ENCODE measurements around the gene MED27.
"Not testable (repeated sequence)": the region's sequence is repeated elsewhere in the genome, so short reads cannot be mapped to it uniquely, and the experiment has no call there.

Gene MED27

DNA sequence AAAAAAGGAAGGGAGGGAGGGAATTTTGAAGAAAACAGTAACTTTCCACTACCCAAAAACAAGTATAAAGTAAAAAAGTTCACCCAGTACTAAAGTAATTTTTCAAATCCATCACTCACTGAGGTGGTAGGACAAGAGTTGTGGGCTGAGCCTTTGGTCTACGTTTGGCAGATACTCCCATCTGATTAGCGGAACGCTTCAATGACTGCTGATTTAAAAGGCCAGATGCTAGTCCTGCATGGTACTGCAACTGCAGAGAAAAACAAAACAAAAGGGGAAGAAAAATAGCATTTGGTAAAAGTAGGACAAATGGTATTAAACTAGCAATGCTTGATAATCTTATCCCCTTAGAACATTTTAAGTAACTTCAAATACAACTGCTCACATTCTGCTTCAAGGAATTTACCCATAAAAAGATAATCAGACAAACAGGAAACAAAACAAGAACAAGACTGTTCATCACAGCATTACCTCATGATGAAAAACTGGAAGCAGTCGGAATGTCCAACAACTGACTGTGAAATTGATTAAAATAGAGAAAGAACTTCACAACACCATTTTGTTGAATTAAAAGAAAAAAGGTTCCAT is 65.4 kb downstream of the MED27 start:
- TF ChIP-seq, protein P1, sequence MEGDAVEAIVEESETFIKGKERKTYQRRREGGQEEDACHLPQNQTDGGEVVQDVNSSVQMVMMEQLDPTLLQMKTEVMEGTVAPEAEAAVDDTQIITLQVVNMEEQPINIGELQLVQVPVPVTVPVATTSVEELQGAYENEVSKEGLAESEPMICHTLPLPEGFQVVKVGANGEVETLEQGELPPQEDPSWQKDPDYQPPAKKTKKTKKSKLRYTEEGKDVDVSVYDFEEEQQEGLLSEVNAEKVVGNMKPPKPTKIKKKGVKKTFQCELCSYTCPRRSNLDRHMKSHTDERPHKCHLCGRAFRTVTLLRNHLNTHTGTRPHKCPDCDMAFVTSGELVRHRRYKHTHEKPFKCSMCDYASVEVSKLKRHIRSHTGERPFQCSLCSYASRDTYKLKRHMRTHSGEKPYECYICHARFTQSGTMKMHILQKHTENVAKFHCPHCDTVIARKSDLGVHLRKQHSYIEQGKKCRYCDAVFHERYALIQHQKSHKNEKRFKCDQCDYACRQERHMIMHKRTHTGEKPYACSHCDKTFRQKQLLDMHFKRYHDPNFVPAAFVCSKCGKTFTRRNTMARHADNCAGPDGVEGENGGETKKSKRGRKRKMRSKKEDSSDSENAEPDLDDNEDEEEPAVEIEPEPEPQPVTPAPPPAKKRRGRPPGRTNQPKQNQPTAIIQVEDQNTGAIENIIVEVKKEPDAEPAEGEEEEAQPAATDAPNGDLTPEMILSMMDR (IDR thresholded peaks at IDR 0.05): no peak
- no peaks in the 10 kb centered on the region for H3K27me3 ChIP-seq
- no peaks in the 10 kb centered on the region for H3K4me1 ChIP-seq (ENCODE audit: control insufficient read depth in 1 of 2, insufficient read depth in 1 of 2, low read depth in 1 of 2, low read length in 1 of 2)
- no peak overlapping the region for H3K27ac ChIP-seq
- H3K4me3 ChIP-seq (ENCODE audit: low read depth in 1 of 2, low read length in 1 of 2): no peak overlapping the region
- H3K9me3 ChIP-seq: no peaks in the 10 kb centered on the region
- no peaks in the 10 kb centered on the region for H3K36me3 ChIP-seq

DNA sequence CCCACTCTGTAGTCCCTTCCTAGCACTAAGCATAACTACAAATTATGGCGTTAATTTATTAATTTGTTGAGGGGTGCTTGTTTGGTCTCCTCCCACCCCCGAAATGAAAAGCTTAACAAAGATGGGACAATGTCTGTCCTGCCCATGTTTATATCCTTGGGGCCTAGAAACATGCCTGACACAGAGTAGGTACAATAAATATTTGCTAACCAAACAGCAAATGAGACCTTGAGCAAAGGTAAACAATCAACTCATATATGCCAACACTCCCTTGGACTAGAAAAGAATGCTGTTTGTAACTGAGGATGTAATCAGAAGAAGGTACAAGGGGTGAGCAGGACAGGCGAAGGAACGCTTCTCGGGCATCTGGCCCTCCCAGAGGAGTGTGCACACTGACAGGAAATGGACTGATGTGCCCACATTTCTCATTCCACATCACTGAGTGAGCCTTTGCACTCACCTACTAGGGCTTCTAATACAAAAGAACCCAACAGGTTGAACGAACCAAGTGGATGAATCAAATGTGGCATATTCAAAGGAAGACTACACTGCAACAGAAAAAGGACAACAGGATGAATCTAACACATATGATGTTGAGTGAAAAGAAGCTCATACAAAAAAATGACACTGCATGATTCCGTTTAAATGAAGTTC is 66.8 kb downstream of the MED27 start:
- H3K27me3 ChIP-seq: no peaks in the 10 kb centered on the region
- H3K27ac ChIP-seq: no peak overlapping the region
- H3K9me3 ChIP-seq: no peaks in the 10 kb centered on the region
- H3K36me3 ChIP-seq: no peaks in the 10 kb centered on the region
- peaks cover 0 to under 1% of the 10 kb centered on the region in 2 experiments for H3K4me1 ChIP-seq (ENCODE audit: control insufficient read depth in 1 of 2, insufficient read depth in 1 of 2, low read depth in 1 of 2, low read length in 1 of 2)
- TF ChIP-seq, protein P1 (IDR thresholded peaks at IDR 0.05): no peak
- no peak overlapping the region for H3K4me3 ChIP-seq (ENCODE audit: low read depth in 1 of 2, low read length in 1 of 2)

DNA sequence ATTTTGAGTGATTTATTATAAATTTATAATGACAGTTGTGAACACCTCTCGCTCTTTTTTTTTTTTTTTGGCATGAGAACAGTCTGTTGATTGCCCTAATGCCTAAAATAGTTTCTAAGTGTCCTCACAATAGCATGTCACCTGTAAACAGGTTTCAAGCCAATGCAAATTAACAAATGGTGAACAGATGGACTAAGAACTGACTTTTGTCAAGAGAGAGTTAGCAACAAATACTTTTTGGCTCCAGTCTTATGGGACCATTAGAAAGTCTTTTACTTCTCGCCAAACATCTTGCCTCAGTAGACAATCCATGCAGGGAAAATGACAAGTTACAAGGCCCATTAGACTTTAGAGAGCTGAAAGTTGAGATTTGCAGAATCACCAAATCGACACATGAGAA is 67.8 kb downstream of the MED27 start:
- Histone ChIP-seq H3K27ac (no peak overlapping the region), H3K4me1 (ENCODE audit: control insufficient read depth in 1 of 2, insufficient read depth in 1 of 2, low read depth in 1 of 2, low read length in 1 of 2) (peaks cover 3 to 9% of the 10 kb centered on the region in 2 experiments), H3K36me3 (no peaks in the 10 kb centered on the region), H3K4me3 (ENCODE audit: low read depth in 1 of 2, low read length in 1 of 2) (no peak overlapping the region), H3K9me3 (no peaks in the 10 kb centered on the region), H3K27me3 (no peaks in the 10 kb centered on the region)
- TF ChIP-seq, protein P1 (IDR thresholded peaks at IDR 0.05): no peak

DNA sequence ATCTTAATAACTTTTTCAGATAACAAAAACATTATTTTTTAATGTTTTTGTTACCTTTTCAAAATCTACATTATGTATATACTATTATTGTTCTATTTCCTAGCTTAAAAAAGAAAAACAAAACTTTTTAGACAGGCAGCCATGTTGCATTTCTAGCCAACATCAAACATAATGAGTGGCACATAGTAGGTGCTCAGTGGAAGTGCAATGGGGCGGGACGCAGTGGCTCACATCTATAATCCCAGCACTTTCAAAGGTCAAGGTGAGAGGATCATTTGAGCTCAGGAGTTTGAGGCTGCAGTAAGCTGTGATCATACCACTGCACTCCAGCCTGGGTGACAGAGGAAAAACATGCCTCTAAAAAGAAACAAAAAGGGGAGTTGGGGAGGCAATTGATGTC is 68.4 kb downstream of the MED27 start:
- no peak overlapping the region for H3K27ac ChIP-seq
- H3K9me3 ChIP-seq: no peaks in the 10 kb centered on the region
- no peaks in the 10 kb centered on the region for H3K36me3 ChIP-seq
- H3K27me3 ChIP-seq: no peaks in the 10 kb centered on the region
- no peak overlapping the region for H3K4me3 ChIP-seq (ENCODE audit: low read depth in 1 of 2, low read length in 1 of 2)
- H3K4me1 ChIP-seq (ENCODE audit: control insufficient read depth in 1 of 2, insufficient read depth in 1 of 2, low read depth in 1 of 2, low read length in 1 of 2): peaks cover 6 to 15% of the 10 kb centered on the region in 2 experiments
- TF ChIP-seq, protein P1 (IDR thresholded peaks at IDR 0.05): no peak

DNA sequence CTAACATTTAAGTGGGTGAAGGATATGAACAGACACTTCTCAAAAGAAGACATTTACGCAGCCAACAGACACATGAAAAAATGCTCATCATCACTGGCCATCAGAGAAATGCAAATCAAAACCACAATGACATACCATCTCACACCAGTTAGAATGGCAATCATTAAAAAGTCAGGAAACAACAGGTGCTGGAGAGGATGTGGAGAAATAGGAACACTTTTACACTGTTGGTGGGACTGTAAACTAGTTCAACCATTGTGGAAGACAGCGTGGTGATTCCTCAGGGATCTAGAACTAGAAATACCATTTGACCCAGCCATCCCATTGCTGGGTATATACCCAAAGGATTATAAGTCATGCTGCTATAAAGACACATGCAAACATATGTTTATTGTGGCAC is 69.5 kb downstream of the MED27 start:
- H3K27ac ChIP-seq; H3K27me3 ChIP-seq; H3K4me3 ChIP-seq (ENCODE audit: low read depth in 1 of 2, low read length in 1 of 2); H3K36me3 ChIP-seq; H3K9me3 ChIP-seq: not testable (repeated sequence)
- H3K4me1 ChIP-seq (ENCODE audit: control insufficient read depth in 1 of 2, insufficient read depth in 1 of 2, low read depth in 1 of 2, low read length in 1 of 2): peaks cover 14 to 26% of the 10 kb centered on the region in 2 experiments
